HEK293 (cell line): ENCODE results near the gene RRP7A.

ENCODE experiments used
- CTCF ChIP-seq: fragments of 450-650 bp; formaldehyde crosslinking; IDR thresholded peaks from 2 replicates; pipeline ENCODE4 v1.5.1; 2016; ENCODE audit warnings: missing biosample characterization, missing genetic modification characterization
- REST ChIP-seq: fragments of 450-650 bp; formaldehyde crosslinking; IDR thresholded peaks from 2 replicates; pipeline ENCODE4 v1.5.1; 2016; ENCODE audit warnings: missing biosample characterization, missing genetic modification characterization
- ZBTB17 ChIP-seq: fragments of 450-650 bp; formaldehyde crosslinking; IDR thresholded peaks from 2 replicates; pipeline ENCODE4 v1.5.1; 2016; ENCODE audit warnings: missing biosample characterization, missing genetic modification characterization
- ZFP3 ChIP-seq: fragments of 450-650 bp; formaldehyde crosslinking; IDR thresholded peaks from 2 replicates; pipeline ENCODE4 v1.5.1; 2016; ENCODE audit warnings: low read depth, missing biosample characterization, missing genetic modification characterization
- ZNF223 ChIP-seq: fragments of 450-650 bp; formaldehyde crosslinking; IDR thresholded peaks from 2 replicates; pipeline ENCODE4 v1.5.1; 2016; ENCODE audit warnings: missing biosample characterization, missing genetic modification characterization
- ZNF274 ChIP-seq, 2 experiments: fragments of 200-500 bp in 1 of 2; fragments of 450-650 bp in 1 of 2; sonication (Bioruptor generic) in 1 of 2; formaldehyde crosslinking in 1 of 2; IDR thresholded peaks; 2 replicates each; pipeline versions ENCODE4 v1.5.1 to v1.6.1; 2014 to 2016; ENCODE audit warnings: borderline replicate concordance in 1 of 2, inconsistent platforms in 1 of 2, low read length in 1 of 2, missing biosample characterization in 1 of 2, missing genetic modification characterization in 1 of 2
- ZNF350 ChIP-seq: fragments of 450-650 bp; formaldehyde crosslinking; IDR thresholded peaks from 2 replicates; pipeline ENCODE4 v1.5.0; 2017; ENCODE audit warnings: missing biosample characterization, mild to moderate bottlenecking, missing genetic modification characterization
- ZNF473 ChIP-seq: fragments of 450-650 bp; formaldehyde crosslinking; IDR thresholded peaks from 2 replicates; pipeline ENCODE4 v1.5.1; 2017; ENCODE audit warnings: missing biosample characterization, missing genetic modification characterization
- ZNF549 ChIP-seq: fragments of 450-650 bp; IDR thresholded peaks from 2 replicates; pipeline ENCODE4 v1.5.1; 2018; ENCODE audit warnings: missing biosample characterization, missing genetic modification characterization, mild to moderate bottlenecking, inconsistent platforms, moderate library complexity
- ZNF792 ChIP-seq: fragments of 450-650 bp; formaldehyde crosslinking; IDR thresholded peaks from 2 replicates; pipeline ENCODE4 v1.5.1; 2016; ENCODE audit warnings: missing biosample characterization, missing genetic modification characterization
- ZSCAN30 ChIP-seq: fragments of 450-650 bp; IDR thresholded peaks from 2 replicates; pipeline ENCODE4 v1.5.1; 2018; ENCODE audit warnings: missing biosample characterization, mild to moderate bottlenecking, missing genetic modification characterization, moderate library complexity

GRCh38 chr22:42549331-42550060, 29.9 kb upstream of the RRP7A start:
- TF ChIP-seq ZNF274 (IDR thresholded peaks at IDR 0.05; ENCODE audit: low read length): no peak
- TF ChIP-seq ZNF274 (tag by site-specific recombination; IDR thresholded peaks at IDR 0.05; ENCODE audit: borderline replicate concordance): no peak
- no peak for TF ChIP-seq CTCF
- TF ChIP-seq REST: no peak
- no peak for TF ChIP-seq ZNF350 (tag by site-specific recombination)
- no peak for TF ChIP-seq ZNF473 (tag by site-specific recombination)
- no peak for TF ChIP-seq ZNF792 (tag by site-specific recombination)
- TF ChIP-seq ZFP3 (tag by site-specific recombination): no peak
- TF ChIP-seq ZNF549: no peak
- TF ChIP-seq ZSCAN30: no peak
- no peak for TF ChIP-seq ZBTB17 (tag by site-specific recombination)
- TF ChIP-seq ZNF223 (tag by site-specific recombination): no peak
